HL-60 (cell line): ENCODE results near the gene ZBTB32.

Experiments
- DNase-seq, 2 experiments: peaks; one replicate each; pipeline ENCODE4 v3.0.0-alpha.2; 2010 to 2020; ENCODE audit warnings: low read depth in 1 of 2, low spot score in 1 of 2
- H3K27ac ChIP-seq: fragments of 250-450 bp; sonication (Bioruptor Pico); replicated peaks from 2 replicates; pipeline ENCODE4 v1.5.1; 2020; ENCODE audit warnings: mild to moderate bottlenecking, moderate library complexity
- H3K27me3 ChIP-seq: fragments of 250-450 bp; sonication (Bioruptor Pico); 2 replicates; pipeline ENCODE4 v1.5.1; 2021; ENCODE audit warnings: mild to moderate bottlenecking, moderate library complexity; ENCODE audit not compliant: insufficient read depth, poor library complexity, severe bottlenecking
- H3K4me3 ChIP-seq: replicated peaks from 2 replicates; pipeline ENCODE4 v1.5.1; 2011; ENCODE audit warnings: mild to moderate bottlenecking, control low read depth, low read length; ENCODE audit not compliant: insufficient read depth
- CTCF ChIP-seq: IDR thresholded peaks from one replicate; pipeline ENCODE4 v1.5.1; 2011; ENCODE audit warnings: low read length, control low read depth, inconsistent platforms; ENCODE audit not compliant: insufficient read depth
- GABPA ChIP-seq: IDR thresholded peaks from 2 replicates; pipeline ENCODE4 v1.6.1; 2012; ENCODE audit warnings: low read depth
- POLR2AphosphoS5 ChIP-seq: IDR thresholded peaks from 2 replicates; pipeline ENCODE4 v1.6.1; 2012; ENCODE audit warnings: low read depth
- REST ChIP-seq: IDR thresholded peaks from 2 replicates; pipeline ENCODE4 v1.6.1; 2012; ENCODE audit warnings: low read depth; ENCODE audit not compliant: insufficient replicate concordance
- SPI1 ChIP-seq: IDR thresholded peaks from 2 replicates; pipeline ENCODE4 v1.6.1; 2012; ENCODE audit warnings: low read depth, mild to moderate bottlenecking, borderline replicate concordance

Gene ZBTB32

DNA sequence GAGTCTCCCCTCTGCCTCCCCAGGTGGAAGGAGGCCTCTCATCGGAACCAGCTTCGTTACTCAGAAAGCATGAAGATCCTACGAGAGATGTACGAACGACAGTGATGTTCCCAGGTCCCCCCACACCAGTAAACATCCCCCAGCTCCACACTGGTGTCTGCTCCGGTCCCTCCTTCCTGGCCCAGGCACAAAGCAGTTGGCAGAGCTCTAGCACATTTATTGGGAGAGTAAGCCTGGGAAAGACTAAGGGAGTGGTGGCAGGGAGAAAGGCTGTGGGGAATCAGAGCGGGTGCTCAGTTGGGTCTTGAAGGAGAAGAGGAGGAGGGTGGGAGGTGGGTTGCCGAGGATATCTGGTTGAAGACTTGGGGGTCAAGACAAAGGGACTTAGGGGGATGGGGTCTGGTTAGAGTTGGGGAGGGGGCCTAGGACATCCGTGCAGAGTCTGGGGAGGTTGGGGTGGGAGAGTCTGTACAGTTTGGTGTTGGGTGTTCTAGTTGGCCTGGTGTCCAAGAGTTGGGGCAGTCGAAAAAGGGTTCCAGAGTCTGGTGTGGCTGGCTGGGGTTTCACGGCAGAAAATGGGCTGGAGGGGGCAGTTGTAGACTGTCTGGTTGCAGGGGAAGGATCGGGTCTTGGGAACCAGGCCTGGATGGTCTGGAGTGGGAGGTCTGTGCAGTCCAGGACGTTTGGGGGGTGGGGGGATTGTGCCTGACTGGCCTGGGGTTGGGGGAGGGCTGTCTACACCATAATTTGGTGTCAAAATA is 50.2 kb downstream of the ZBTB32 start:
- no peak for TF ChIP-seq POLR2AphosphoS5
- TF ChIP-seq CTCF: no peak
- no peak for TF ChIP-seq GABPA
- no peak for TF ChIP-seq REST
- TF ChIP-seq SPI1: no peak
- no peak overlapping the region for H3K27ac ChIP-seq

GRCh38 chr19:35755131-35755549 is 50.8 kb downstream of the ZBTB32 start:
- H3K27ac ChIP-seq: no peak overlapping the region
- H3K4me3 ChIP-seq: no peak overlapping the region
- TF ChIP-seq POLR2AphosphoS5 (no peak), SPI1 (no peak), REST (no peak), GABPA (no peak), CTCF (no peak)
- no peaks in the 10 kb centered on the region for H3K27me3 ChIP-seq
- no peak for DNase-seq

More for the DNA sequence above, 50.2 kb downstream of the ZBTB32 start:
- Histone ChIP-seq H3K27me3 (no peaks in the 10 kb centered on the region), H3K4me3 (no peak overlapping the region)
- DNase-seq: no peak

GRCh38 chr19:35755550-35756376 is 51.4 kb downstream of the ZBTB32 start:
- H3K27me3 ChIP-seq: no peaks in the 10 kb centered on the region
- TF ChIP-seq POLR2AphosphoS5 (no peak), GABPA (no peak), REST (no peak), SPI1 (no peak), CTCF (no peak)
- H3K27ac ChIP-seq: no peak overlapping the region
- H3K4me3 ChIP-seq: no peak overlapping the region
- no peak for DNase-seq
